Central memory CD8-positive, alpha-beta T cell (primary cell): ENCODE results near the gene HMG20A.
"Not testable (repeated sequence)": the region's sequence is repeated elsewhere in the genome, so short reads cannot be mapped to it uniquely, and the experiment has no call there.

Experiments
- ATAC-seq: fragments of 150-1000 bp; cut with Tn5 transposase; replicated peaks from 2 replicates; pipeline ENCODE4 v1.10.0; 2022; ENCODE audit warnings: mild to moderate bottlenecking, moderate FRiP score, moderate number of reproducible peaks; ENCODE audit not compliant: poor library complexity, severe bottlenecking; ENCODE audit errors: extremely low read depth
- DNase-seq, 2 donors: peaks; one replicate each; pipeline ENCODE4 v3.0.0; 2021; ENCODE audit warnings: low spot score in 2 of 2
- H3K27ac Mint-ChIP-seq: one replicate; pipeline ENCODE4 v1.8.0; 2022; ENCODE audit warnings: low read depth, mild to moderate bottlenecking, moderate library complexity, mixed read lengths
- H3K27me3 Mint-ChIP-seq: one replicate; pipeline ENCODE4 v1.8.0; 2022; ENCODE audit warnings: mixed read lengths
- H3K36me3 Mint-ChIP-seq: one replicate; pipeline ENCODE4 v1.8.0; 2022; ENCODE audit warnings: mild to moderate bottlenecking, moderate library complexity, mixed read lengths; ENCODE audit not compliant: insufficient read depth
- H3K4me1 Mint-ChIP-seq: one replicate; pipeline ENCODE4 v1.8.0; 2022; ENCODE audit warnings: mixed read lengths
- H3K4me3 Mint-ChIP-seq: one replicate; pipeline ENCODE4 v1.8.0; 2022; ENCODE audit warnings: mild to moderate bottlenecking, moderate library complexity, mixed read lengths
- H3K9me3 Mint-ChIP-seq: one replicate; pipeline ENCODE4 v1.8.0; 2022; ENCODE audit warnings: mixed read lengths

The HMG20A gene

DNA sequence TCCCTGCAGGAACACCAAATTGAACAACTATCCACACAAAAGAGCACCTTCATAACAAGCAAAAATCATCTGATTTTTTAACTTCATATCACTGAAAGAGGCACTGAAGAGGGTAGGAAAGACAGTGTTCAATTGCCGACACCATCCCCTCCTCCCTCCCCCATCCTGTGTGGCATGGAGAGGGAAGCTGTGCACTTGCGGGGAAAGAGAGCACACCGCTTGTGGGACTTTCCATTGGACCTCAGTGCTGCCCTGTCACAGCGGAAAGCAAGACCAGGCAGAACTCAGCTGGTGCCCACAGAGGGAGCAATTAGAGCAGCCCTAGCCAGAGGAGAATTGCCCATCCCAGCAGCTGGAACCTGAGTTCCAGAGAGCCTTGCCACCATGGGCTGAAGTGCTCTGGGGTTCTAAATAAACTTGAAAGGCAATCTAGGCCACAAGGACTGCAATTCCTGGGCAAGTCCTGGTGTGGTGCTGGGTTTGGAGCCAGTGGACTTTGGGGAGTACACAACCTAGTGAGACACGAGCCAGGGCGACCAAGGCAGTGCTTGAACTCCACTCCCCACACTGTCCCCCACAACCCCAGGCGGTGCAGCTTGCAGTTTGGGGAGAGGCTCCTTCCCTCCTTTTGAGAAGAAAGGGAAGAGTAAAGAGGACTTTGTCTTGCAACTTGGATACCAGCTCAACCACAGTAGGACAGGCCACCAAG, 27.8 kb upstream of the HMG20A start:
- Mint-ChIP-seq H3K36me3 (no peaks in the 10 kb centered on the region), H3K27me3 (no peaks in the 10 kb centered on the region), H3K9me3 (peaks cover 21% of the 10 kb centered on the region), H3K4me3 (no peak overlapping the region), H3K27ac (no peak overlapping the region), H3K4me1 (peaks cover 12% of the 10 kb centered on the region)
- ATAC-seq (no peak), DNase-seq (no peak)

DNA sequence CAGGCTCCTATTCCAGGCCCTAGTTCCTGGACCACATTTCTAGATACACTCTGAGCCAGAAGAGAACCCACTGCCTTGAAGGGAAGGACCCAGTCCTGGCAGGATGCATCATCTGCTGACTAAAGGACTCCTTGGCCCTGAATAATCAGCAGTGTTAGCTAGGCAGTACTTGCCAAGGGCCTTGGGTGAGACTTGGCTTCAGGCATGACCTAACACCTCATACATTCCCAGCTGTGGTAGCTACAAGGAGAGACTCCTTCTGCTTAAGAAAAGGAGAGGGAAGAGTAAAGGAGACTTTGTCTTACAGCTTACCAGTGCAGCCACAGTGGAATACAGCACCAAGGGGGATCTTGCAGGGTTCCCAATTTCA, 27.2 kb upstream of the HMG20A start:
- peaks cover 12% of the 10 kb centered on the region for H3K4me1 Mint-ChIP-seq
- H3K4me3 Mint-ChIP-seq: no peak overlapping the region
- no peaks in the 10 kb centered on the region for H3K36me3 Mint-ChIP-seq
- H3K9me3 Mint-ChIP-seq: peaks cover 24% of the 10 kb centered on the region
- no peak overlapping the region for H3K27ac Mint-ChIP-seq
- no peak for ATAC-seq
- H3K27me3 Mint-ChIP-seq: no peaks in the 10 kb centered on the region
- DNase-seq: no peak

GRCh38 chr15:77395013-77395774, 25.5 kb upstream of the HMG20A start:
- Mint-ChIP-seq H3K27ac (no peak overlapping the region), H3K9me3 (peaks cover 28% of the 10 kb centered on the region), H3K4me3 (no peak overlapping the region), H3K4me1 (peaks cover 12% of the 10 kb centered on the region), H3K36me3 (no peaks in the 10 kb centered on the region), H3K27me3 (no peaks in the 10 kb centered on the region)
- DNase-seq: no peak
- ATAC-seq: no peak

DNA sequence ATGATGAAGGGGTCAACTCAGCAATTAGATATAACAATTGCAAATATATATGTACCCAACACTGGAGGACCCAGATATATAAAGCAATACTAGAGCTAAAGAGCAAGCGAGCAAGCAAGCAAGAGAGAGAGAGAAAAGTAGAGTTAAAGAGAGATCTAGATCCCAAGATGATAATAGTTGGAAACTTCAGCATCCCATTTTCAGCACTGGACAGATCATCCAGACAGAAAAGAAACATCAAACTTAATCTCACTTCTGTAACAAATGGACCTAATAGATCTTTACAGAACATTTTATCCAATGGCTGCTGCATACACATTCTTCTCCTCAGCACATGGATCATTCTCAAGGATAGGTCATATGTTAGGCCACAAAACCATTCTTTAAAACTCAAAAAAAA, 24.0 kb upstream of the HMG20A start:
- peaks cover 12% of the 10 kb centered on the region for H3K4me1 Mint-ChIP-seq
- H3K4me3 Mint-ChIP-seq: no peak overlapping the region
- no peaks in the 10 kb centered on the region for H3K27me3 Mint-ChIP-seq
- no peaks in the 10 kb centered on the region for H3K36me3 Mint-ChIP-seq
- ATAC-seq (no peak), DNase-seq (no peak)
- H3K27ac Mint-ChIP-seq: no peak overlapping the region
- peaks cover 31% of the 10 kb centered on the region for H3K9me3 Mint-ChIP-seq

DNA sequence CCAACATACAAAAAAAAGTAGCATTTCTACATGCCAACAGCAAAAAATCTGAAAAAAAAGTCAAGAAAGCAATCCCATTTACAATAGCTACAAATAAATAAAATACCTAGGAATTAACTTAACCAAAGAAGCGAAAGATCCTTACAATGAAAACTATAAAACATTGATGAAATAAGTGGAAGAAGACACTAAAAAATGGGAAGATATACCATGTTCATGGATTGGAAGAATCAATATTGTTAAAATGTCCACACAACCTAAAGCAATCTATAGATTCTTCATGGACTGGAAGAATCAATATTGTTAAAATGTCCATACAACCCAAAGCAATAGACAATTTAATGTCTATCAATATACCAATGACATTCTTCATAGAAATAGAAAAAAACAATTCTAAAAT, 21.8 kb upstream of the HMG20A start:
- ATAC-seq (no peak), DNase-seq (no peak)
- Mint-ChIP-seq H3K4me3 (no peak overlapping the region), H3K27ac (no peak overlapping the region), H3K9me3 (peaks cover 31% of the 10 kb centered on the region), H3K4me1 (peaks cover 6% of the 10 kb centered on the region), H3K36me3 (no peaks in the 10 kb centered on the region), H3K27me3 (no peaks in the 10 kb centered on the region)

DNA sequence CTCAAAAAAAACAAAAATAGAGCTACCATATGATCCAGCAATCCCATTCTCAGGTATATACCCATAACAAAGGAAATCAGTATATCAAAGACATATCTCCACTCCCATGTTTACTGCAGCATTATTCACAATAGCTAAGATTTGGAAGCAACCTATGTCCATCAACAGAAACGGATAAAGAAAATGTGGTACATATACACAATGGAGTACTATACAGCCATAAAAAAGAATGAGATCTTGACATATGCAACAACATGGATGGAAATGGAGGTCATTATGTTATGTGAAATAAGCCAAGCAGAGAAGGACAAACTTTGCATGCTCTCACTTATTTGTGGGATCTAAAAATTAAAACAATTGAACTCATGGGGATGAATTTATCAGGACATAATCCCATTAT, 20.4 kb upstream of the HMG20A start:
- Mint-ChIP-seq H3K4me3 (no peak overlapping the region), H3K27me3 (no peaks in the 10 kb centered on the region), H3K9me3 (peaks cover 26% of the 10 kb centered on the region), H3K27ac (no peak overlapping the region), H3K36me3 (no peaks in the 10 kb centered on the region), H3K4me1 (peaks cover 6% of the 10 kb centered on the region)
- DNase-seq (no peak), ATAC-seq (no peak)

DNA sequence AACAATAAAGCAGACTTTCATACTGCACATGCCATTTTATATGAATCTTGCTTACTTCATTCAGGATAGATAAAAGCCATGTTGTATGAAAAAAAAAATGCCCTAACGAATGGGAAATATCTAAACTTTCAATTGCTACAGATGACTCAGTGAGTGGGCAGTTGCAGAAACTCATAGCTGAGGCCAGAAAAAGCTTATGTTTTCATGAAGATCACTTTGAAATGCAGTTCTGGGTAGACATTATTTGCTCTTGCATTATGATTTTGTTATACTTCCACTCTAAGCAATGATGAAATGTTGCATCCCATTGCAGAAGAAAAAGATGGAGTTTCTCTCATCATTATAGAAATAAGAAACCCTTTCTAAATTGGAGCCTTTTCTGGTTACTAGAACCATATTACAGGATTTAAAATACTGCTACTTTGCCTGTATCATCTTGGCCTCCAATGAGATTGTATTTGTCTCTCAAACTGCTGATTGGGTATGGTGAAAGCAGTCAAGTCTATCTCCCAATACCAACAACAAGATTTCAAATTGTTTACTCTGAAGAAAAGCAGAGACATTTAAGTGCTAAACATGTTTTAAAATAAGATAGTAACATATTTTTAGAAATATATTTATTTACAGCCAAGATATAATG, 17.8 kb upstream of the HMG20A start:
- ATAC-seq (no peak), DNase-seq (no peak)
- Mint-ChIP-seq H3K27ac (no peak overlapping the region), H3K9me3 (peaks cover 10% of the 10 kb centered on the region), H3K27me3 (no peaks in the 10 kb centered on the region), H3K36me3 (no peaks in the 10 kb centered on the region), H3K4me3 (no peak overlapping the region), H3K4me1 (peaks cover 14% of the 10 kb centered on the region)

DNA sequence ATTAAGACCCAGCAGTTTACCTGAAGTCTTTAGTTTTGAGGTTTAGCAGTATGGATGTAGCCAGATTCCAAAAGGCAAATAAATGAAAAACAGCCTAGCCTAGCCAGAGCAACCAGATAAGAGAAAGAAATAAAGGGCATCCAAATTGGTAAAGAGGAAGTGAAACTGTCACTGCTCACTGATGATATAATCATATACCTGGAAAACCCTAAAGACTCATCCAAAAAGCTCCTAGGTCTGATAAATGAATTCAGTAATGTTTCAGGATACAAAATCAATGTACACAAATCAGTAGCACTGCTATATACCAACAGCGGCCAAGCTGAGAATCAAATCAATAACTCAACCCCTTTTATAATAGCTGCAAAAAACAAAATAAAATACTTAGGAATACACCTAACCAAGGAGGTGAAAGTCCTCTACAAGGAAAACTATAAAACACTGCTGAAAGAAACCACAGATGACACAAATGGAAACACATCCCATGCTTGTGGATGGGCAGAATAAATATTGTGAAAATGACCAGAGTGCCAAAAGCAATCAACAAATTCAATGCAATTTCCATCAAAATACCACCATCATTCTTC, 14.4 kb upstream of the HMG20A start:
- H3K4me3 Mint-ChIP-seq, H3K27me3 Mint-ChIP-seq: not testable (repeated sequence)

DNA sequence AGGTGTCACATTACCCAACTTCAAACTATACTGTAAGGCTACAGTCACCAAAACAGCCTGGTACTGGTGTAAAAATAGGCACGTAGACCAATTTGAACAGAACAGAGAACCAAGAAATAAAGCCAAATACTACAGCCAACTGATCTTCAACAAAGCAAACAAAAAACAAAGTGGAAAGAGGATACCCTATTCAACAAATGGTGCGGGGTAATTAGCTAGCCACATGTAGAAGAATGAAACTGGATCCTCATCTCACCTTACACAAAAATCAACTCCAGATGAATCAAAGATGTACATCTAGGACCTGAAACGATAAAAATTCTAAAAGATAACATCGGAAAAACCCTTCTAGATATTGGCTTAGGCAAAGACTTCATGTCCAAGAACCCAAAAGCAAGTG, 13.8 kb upstream of the HMG20A start:
- no peaks in the 10 kb centered on the region for H3K9me3 Mint-ChIP-seq
- H3K27ac Mint-ChIP-seq: no peak overlapping the region
- peaks cover 23% of the 10 kb centered on the region for H3K4me1 Mint-ChIP-seq

More for the DNA sequence above, 14.4 kb upstream of the HMG20A start:
- peaks cover 23% of the 10 kb centered on the region for H3K4me1 Mint-ChIP-seq
- ATAC-seq, H3K36me3 Mint-ChIP-seq, DNase-seq, H3K27ac Mint-ChIP-seq, H3K9me3 Mint-ChIP-seq: not testable (repeated sequence)

GRCh38 chr15:77409259-77410156, 11.2 kb upstream of the HMG20A start:
- DNase-seq: no peak
- peak; percentile 97 for ATAC-seq
- no peaks in the 10 kb centered on the region for H3K27me3 Mint-ChIP-seq
- H3K4me3 Mint-ChIP-seq: peak overlapping the region; percentile 11
- peaks cover 23% of the 10 kb centered on the region for H3K4me1 Mint-ChIP-seq
- no peaks in the 10 kb centered on the region for H3K36me3 Mint-ChIP-seq
- H3K9me3 Mint-ChIP-seq: no peaks in the 10 kb centered on the region
- peak overlapping the region; percentile 42 for H3K27ac Mint-ChIP-seq

More for the DNA sequence above, 13.8 kb upstream of the HMG20A start:
- Mint-ChIP-seq H3K4me3 (no peak overlapping the region), H3K27me3 (no peaks in the 10 kb centered on the region), H3K36me3 (no peaks in the 10 kb centered on the region)
- ATAC-seq (no peak), DNase-seq (no peak)

DNA sequence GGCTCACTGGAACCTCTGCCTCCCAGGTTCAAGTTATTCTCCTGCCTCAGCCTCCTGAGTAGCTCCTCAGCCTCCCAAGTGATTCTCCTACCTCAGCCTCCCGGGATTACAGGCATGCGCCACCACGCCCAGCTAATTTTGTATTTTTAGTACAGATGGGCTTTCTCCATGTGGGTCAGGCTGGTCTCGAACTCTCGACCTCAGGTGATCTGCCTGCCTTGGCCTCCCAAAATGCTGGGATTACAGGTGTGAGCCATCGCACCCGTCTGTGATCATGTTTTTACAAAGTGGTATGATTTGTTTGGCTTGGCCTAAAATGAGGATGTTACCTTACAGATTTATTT, 10.6 kb upstream of the HMG20A start:
- not testable (repeated sequence) for ATAC-seq, H3K9me3 Mint-ChIP-seq, H3K27me3 Mint-ChIP-seq, DNase-seq, H3K36me3 Mint-ChIP-seq
- H3K4me1 Mint-ChIP-seq: peaks cover 23% of the 10 kb centered on the region
- H3K27ac Mint-ChIP-seq: peak overlapping the region; percentile 42
- H3K4me3 Mint-ChIP-seq: peak overlapping the region; percentile 11
